GM10248 (cell line): Measurements from ENCODE around the gene EFHC2.

ENCODE experiments used
- CTCF ChIA-PET: fragments of 300-600 bp; sonication (Branson Sonifier 250); formaldehyde crosslinking; extraction: SDS; loops from one replicate; lab custom pipeline; 2021; ENCODE audit warnings: antibody characterized with exemption; lab: Yijun Ruan, JAX
- POLR2A ChIA-PET: fragments of 350-650 bp; sonication (Branson Sonifier 250); formaldehyde crosslinking; extraction: SDS; loops from one replicate; lab custom pipeline; 2020; ENCODE audit warnings: antibody characterized with exemption; lab: Yijun Ruan, JAX
- DNase-seq: peaks from one replicate; pipeline ENCODE4 v3.0.0; 2012; ENCODE audit errors: extremely low spot score
- CTCF ChIP-seq: IDR thresholded peaks from 2 replicates; pipeline ENCODE4 v1.5.1; 2012; ENCODE audit warnings: mild to moderate bottlenecking, low read depth; ENCODE audit errors: extremely low read depth, missing control alignments, control extremely low read depth

Gene EFHC2

GRCh38 chrX:44156726-44157125, 186.7 kb downstream of the EFHC2 start:
- no peak for TF ChIP-seq CTCF
- CTCF ChIA-PET: interaction anchor here (1.1 kb wide), 1 partner anchor 26 kb away, joined by 3 read pairs; no protein-coding TSS in a partner anchor
- DNase-seq: no peak
- POLR2A ChIA-PET: no interaction called here

GRCh38 chrX:44155126-44155525, 188.3 kb downstream of the EFHC2 start:
- POLR2A ChIA-PET: no interaction called here
- CTCF ChIA-PET: no interaction called here
- no peak for DNase-seq
- no peak for TF ChIP-seq CTCF

GRCh38 chrX:44152852-44153251, 190.6 kb downstream of the EFHC2 start:
- DNase-seq: no peak
- TF ChIP-seq CTCF: no peak

GRCh38 chrX:44147130-44147529, 196.3 kb downstream of the EFHC2 start:
- ChIA-PET POLR2A (no interaction called here), CTCF (no interaction called here)
- no peak for DNase-seq
- TF ChIP-seq CTCF: no peak

More at GRCh38 chrX:44152852-44153251, 190.6 kb downstream of the EFHC2 start:
- CTCF ChIA-PET: interaction anchor here (1.0 kb wide), 1 partner anchor 10 kb away, joined by 3 read pairs; no protein-coding TSS in a partner anchor
- POLR2A ChIA-PET: no interaction called here

- no peak for DNase-seq
- no peak for TF ChIP-seq CTCF
- CTCF ChIA-PET: no interaction called here
- POLR2A ChIA-PET: no interaction called here
These were observed 199.1 kb downstream of the EFHC2 start for GRCh38 chrX:44144177-44144945.

- DNase-seq: no peak
- CTCF ChIA-PET: no interaction called here
These were observed 200.3 kb downstream of the EFHC2 start for GRCh38 chrX:44143061-44143602.

More at GRCh38 chrX:44143061-44143602, 200.3 kb downstream of the EFHC2 start:
- POLR2A ChIA-PET: no interaction called here
- no peak for TF ChIP-seq CTCF
